ENCODE measurements around the gene ARMC8.
A peak's percentile ranks its signal among the peaks of the same experiment; 100 is the strongest.

The ARMC8 gene

DNA sequence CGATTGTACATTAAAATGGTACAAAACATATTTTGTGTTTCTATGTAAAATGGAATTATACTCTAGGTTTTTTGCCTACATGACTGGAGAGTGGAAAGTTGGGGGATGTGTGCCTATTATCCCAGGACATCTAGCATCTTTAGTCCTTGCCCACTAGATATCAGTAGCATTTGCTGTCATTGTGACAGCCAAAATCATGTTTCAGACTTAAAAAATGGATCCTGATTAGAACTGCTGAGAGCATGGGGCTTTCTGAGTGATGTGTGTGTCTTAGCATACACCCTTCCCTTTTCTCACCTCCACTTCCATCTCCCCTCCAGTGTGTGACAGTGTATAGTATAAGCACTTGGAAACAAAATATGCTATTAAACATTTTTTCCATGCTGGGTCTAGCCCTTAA, 13.3 kb downstream of the ARMC8 start:
- DNase-seq, result no peak

- no peak for DNase-seq
Observed at GRCh38 chr3:138202945-138203701, 16.0 kb downstream of the ARMC8 start.

GRCh38 chr3:138203938-138204337, 16.8 kb downstream of the ARMC8 start:
- DNase-seq, result no peak

DNA sequence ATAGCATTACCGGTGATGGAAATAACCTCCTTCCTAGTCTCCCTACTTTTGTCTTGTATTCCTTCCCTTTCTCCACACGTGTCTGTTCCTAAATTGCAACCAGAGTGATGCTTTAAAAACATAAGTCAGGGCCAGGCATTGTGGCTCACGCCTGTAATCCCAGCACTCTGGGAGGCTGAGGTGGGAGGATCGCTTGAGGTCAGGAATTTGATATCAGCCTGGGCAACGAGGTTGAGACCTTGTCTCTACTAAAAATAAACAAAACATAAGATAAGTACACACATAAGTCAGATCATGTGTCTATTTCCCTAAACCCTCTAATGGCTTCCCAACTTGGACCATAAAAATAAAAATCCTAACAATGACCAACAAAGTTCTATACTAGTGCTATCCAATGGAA, 18.4 kb downstream of the ARMC8 start:
- DNase-seq, result no peak

GRCh38 chr3:138206196-138206595, 19.1 kb downstream of the ARMC8 start:
- DNase-seq, result no peak

GRCh38 chr3:138210528-138210927, 23.4 kb downstream of the ARMC8 start:
- no peak for DNase-seq

DNA sequence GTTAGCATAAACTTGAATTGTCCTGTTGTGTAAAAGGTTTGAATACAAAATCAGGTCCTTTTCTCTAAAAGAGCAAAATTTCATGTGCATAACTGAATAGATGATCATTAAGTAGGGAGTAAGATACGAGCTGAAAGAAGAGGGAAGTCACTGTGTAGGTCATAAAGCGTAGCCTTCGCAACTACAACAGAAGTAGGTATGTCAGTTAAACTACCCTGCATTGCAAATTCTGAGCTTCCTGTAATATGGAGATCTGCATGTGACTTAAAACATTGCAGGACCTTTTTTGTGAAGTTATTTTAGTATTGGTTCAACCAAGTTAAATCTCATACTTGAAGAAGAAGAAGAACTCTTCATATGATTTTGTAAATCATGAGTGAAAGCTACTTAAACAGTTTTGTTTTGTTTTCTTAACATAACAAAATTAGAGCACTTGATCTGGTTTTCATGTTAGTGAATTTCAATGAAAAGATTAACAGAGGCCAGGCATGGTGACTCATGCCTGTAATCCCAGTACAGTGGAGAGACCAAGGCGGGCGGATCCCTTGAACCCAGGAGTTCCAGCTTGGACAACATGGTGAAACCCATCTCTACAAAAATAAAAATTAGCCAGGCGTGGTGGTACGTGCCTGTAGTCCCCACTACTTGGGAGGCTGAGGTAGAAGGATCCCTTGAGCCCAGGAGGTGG, 26.4 kb downstream of the ARMC8 start:
- DNase-seq, result no peak

- DNase-seq, result peak in 1 of 2 donors; percentile 45
Observed at GRCh38 chr3:138219255-138219654, 32.2 kb downstream of the ARMC8 start.

DNA sequence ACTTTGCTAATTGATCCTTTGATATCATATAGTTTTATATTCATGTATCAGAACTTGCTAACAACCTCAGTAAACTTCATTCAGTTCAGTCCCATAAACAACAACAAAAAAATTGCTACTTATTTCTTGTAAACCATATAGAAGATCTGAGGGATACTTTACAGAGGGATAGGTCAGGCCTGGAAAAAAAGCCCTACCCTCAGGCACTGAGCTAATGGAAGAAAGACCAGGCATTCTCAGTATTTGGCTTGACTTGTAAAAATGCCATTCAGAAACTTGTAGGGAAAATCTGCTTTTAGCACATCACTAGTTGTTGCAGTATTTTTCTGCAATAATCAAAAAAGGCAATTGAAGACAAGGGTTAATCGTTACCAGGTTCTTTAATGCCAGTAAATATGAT, 33.1 kb downstream of the ARMC8 start:
- DNase-seq, result no peak

DNA sequence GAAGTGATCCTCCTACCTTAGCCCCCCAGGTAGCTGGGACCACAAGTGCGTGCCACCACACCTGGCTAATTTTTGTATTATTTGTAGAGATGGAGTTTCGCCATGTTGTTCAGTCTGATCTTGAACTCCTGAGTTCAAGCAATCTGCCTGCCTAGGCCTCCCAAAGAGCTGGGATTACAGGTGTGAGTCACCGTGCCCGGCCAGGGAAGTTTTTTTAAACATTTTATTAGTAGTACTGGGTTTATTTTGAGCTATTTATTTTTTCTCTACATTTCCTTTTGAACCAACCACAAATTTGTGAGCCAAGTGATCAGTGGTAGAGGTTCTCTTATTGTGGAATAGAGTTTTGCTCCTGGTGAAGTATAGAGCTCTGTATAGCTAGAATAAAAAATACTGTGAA, 33.7 kb downstream of the ARMC8 start:
- DNase-seq, result no peak

GRCh38 chr3:138222131-138222941, 35.2 kb downstream of the ARMC8 start:
- peak in 1 of 2 donors; percentile 34 for DNase-seq

GRCh38 chr3:138222942-138223287, 35.8 kb downstream of the ARMC8 start:
- no peak for DNase-seq

- no peak for DNase-seq
Observed at GRCh38 chr3:138227650-138228049, 40.5 kb downstream of the ARMC8 start.

- no peak for DNase-seq
Observed at GRCh38 chr3:138230525-138230924, 43.4 kb downstream of the ARMC8 start.

- no peak for DNase-seq
Observed at GRCh38 chr3:138232705-138233364, 45.7 kb downstream of the ARMC8 start.

DNA sequence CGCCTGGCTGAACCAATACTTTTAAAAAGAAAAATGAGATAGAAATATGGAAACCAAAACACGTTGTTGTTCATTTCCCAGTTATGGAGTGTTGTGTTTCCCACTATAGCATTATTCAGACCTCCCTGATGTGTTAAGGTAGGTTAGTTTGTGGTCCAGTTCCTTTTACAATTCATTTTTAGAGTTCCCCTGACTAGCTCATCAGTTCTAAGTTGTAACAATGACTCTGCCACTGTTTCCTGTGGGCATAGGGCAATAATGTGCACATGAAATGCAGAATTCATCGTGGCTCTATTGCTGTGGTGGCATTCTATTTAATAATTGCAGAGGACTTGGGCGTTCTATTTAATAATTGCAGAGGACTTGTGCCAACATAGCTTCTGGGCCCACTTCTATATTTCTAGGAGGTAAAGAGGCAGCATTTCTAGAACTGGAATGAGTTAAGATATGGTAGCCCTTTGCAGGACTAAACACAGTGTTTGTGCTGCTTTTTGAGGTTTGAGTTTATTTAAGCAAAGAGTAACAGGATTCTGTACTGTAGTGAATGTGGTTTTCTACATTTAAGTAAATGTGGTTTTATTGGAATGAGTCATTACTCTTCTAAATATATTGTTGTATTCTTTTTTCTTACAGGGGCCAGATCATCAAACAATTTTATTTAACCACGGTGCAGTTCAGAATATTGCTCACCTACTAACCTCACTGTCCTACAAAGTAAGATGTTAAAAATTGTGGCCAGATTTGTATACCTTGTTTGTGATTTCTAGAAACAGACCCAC, 47.5 kb downstream of the ARMC8 start:
- DNase-seq, result no peak

DNA sequence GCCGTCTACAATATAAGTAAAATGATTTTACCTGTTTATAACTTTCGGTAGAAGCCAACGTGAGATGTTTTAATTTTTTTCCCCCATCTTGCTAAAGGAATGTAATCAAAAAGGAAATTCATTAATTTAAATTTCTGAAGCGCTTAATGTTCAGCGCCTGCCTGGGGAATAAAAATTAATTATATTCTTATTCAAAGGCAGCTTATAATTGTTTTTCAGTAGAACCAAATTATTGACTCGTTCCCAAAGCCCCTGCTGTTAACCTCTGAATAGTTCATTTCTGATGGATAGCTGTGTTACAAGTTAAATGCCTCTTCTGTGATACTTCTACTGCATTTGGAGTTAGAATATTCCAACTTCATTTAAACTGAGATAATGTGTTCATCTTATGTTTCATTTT, 51.6 kb downstream of the ARMC8 start:
- no peak for DNase-seq

- DNase-seq, result no peak
Observed at GRCh38 chr3:138241061-138241460, 54.0 kb downstream of the ARMC8 start.

DNA sequence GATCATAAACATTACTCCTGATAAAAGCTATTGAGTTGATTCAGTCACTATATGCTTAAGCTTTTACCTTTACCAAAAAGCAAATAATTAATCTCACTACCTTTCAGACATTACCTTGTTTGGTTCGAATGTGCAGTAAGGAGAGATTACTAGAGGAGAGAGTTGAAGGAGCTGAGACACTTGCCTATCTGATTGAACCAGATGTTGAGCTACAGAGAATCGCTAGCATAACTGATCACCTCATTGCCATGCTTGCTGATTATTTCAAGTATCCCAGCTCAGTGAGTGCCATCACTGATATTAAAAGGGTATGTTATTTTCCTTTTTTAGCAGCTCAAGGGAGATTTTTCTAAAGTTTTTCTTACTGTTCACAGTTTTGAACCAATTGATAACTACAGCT, 54.6 kb downstream of the ARMC8 start:
- DNase-seq, result no peak

- DNase-seq, result no peak
Observed at GRCh38 chr3:138242466-138242865, 55.4 kb downstream of the ARMC8 start.

DNA sequence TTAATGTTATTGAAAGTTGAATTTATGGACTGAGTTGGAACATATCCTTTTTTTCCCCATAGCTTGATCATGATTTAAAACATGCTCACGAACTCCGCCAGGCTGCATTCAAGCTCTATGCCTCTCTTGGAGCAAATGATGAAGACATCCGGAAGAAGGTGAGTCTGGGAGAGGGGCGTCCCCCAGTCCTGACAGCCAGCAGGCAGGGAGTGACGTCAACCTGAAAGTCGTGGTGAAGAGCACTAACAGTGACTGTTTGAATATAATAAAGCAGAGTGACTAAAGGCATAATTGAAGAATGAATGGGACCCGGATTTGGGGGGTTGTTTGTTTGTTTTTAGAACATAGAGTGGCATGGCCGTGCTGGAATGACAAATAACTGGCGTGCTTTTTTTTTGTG, 57.9 kb downstream of the ARMC8 start:
- no peak for DNase-seq

DNA sequence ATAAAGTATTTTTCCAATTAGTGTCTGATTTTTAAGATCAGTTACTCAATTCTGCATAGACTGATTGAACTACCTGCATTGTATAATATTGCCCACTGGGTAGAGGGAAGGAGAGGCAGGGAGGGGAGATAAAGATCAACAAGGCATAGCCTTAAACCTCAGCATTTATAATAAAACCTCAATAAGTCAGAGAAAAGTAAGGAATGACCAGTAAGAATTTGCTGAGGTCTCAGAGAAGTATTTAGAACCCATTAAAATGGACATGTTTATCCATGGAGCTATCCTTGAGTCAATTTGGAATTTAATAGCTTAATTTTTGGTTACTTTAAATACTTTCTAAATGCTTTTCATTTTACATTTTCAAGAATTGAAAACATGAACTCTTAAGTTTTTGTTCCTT, 62.5 kb downstream of the ARMC8 start:
- no peak for DNase-seq

GRCh38 chr3:138253609-138254008, 66.5 kb downstream of the ARMC8 start:
- DNase-seq, result no peak

Data from bone marrow (tissue), 2 donors.